ENCODE data around the gene BORCS5.

The BORCS5 gene

DNA sequence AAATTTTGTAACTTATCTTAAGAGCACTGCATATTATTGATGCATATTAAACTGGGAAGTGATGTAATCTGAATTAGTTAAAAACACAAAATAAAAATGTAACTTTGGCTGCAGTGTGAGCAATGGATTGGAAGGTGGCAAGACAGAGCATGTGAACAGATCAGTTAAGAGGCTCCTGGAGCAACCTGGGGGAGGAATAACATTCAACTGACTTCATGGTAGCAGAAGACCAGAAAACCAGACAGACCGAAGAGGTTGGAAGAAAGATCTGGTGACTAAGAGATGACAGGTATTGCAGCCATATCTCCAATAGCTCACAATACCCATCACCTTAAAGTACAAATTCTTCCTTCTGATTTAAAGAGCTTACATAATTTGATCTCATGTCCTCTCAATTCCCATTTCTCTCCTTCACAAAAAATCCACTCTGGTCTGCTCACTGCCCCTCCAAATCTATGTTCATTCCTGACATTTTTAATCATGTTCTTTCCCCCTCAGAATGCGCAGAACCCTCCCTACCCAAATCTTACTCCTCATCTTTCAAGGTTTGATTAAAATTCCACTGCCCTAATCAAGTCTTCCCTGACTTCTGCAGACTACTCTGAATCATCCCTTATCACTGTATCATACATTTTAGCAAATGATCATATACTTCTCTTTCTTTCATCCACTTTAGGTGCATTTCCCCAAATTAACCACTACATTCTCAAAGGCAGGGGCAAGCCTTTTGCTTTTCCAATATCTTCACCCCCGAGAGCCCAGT, 154.3 kb downstream of the BORCS5 start:
- TF ChIP-seq, protein P1, sequence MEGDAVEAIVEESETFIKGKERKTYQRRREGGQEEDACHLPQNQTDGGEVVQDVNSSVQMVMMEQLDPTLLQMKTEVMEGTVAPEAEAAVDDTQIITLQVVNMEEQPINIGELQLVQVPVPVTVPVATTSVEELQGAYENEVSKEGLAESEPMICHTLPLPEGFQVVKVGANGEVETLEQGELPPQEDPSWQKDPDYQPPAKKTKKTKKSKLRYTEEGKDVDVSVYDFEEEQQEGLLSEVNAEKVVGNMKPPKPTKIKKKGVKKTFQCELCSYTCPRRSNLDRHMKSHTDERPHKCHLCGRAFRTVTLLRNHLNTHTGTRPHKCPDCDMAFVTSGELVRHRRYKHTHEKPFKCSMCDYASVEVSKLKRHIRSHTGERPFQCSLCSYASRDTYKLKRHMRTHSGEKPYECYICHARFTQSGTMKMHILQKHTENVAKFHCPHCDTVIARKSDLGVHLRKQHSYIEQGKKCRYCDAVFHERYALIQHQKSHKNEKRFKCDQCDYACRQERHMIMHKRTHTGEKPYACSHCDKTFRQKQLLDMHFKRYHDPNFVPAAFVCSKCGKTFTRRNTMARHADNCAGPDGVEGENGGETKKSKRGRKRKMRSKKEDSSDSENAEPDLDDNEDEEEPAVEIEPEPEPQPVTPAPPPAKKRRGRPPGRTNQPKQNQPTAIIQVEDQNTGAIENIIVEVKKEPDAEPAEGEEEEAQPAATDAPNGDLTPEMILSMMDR (IDR thresholded peaks at IDR 0.05), result no peak
- H3K27me3 Mint-ChIP-seq (ENCODE audit: low read depth, poor library complexity), result no peaks in the 10 kb centered on the region
- DNase-seq, result no peak
- H3K27ac Mint-ChIP-seq, result no peak overlapping the region
- H3K4me1 Mint-ChIP-seq, result peaks cover 10% of the 10 kb centered on the region
- H3K4me3 Mint-ChIP-seq, result no peak overlapping the region
- H3K36me3 Mint-ChIP-seq (ENCODE audit: low read depth), result peaks cover 6% of the 10 kb centered on the region
- no peaks in the 10 kb centered on the region for H3K9me3 Mint-ChIP-seq

DNA sequence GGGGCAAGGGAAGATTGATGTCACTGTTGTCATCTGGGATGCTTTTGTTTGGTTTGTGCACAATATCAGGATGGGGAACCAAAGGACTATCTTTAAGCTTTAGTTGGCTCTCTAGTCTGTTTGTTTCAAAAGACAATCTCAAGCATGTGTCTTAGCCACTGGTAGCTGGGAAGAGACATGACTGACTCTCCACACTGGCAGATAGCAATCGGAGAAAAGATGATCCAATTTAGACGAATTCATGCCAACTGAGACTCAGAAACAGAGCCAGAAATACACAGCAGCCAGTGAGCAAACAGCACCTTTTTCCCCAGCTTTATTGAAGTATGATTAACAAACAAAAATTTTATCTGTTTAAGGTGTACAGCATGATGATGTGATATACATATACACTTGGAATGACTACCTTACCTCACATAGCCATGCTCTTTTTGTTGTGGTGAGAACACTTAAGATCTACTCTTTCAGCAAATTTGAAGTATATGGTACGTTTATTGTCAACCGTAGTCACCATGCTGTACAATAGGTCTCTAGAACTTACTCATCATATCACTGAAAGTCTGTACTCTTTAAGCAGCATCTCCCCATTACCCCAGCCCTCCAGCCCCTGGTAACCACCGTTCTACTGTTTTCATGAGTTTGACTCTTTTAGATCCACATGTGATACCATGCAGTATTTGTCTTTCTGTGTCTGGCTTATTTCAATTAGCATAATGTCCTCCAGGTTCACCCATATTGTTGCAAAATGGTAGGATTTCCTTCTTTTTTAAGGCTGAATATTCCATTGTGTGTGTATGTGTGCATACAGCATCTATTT, 155.2 kb downstream of the BORCS5 start:
- H3K4me1 Mint-ChIP-seq, result peaks cover 1% of the 10 kb centered on the region
- no peaks in the 10 kb centered on the region for H3K9me3 Mint-ChIP-seq
- H3K4me3 Mint-ChIP-seq, result no peak overlapping the region
- H3K27ac Mint-ChIP-seq, result no peak overlapping the region
- no peak for DNase-seq
- peaks cover 15% of the 10 kb centered on the region for H3K36me3 Mint-ChIP-seq (ENCODE audit: low read depth)
- TF ChIP-seq, protein P1 (IDR thresholded peaks at IDR 0.05), result no peak
- H3K27me3 Mint-ChIP-seq (ENCODE audit: low read depth, poor library complexity), result no peaks in the 10 kb centered on the region

DNA sequence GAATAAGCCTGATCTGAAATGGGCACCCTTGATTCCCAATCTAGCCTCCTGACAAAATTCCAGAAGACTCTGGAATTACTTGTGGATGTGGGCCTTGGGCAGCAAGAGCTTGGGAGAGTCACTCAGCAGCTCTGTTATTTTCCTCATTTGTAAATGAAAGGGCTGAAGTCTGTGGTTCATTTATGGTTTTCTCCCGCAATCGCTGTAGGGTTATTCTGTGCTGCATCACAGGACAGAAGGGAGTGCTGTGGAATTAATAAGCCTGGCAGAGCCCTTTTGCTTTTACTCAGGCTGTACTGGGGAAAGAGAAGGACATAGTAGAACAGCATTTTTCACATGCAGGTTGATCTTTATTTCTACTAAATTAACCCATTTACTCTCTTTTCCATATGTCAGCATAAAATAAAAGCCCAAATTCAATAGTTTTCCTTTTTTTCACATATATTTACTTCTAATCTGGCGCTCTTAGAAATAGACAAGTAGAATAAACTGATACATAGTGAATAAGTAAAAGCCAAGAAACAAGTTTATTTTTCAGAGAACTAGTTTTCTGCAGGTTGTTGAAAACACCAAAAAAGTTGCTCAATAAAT, 156.6 kb downstream of the BORCS5 start:
- TF ChIP-seq, protein P1 (IDR thresholded peaks at IDR 0.05), result no peak
- H3K36me3 Mint-ChIP-seq (ENCODE audit: low read depth), result peaks cover 18% of the 10 kb centered on the region
- no peak for DNase-seq
- H3K4me3 Mint-ChIP-seq, result no peak overlapping the region
- no peaks in the 10 kb centered on the region for H3K4me1 Mint-ChIP-seq
- no peaks in the 10 kb centered on the region for H3K9me3 Mint-ChIP-seq
- no peaks in the 10 kb centered on the region for H3K27me3 Mint-ChIP-seq (ENCODE audit: low read depth, poor library complexity)
- no peak overlapping the region for H3K27ac Mint-ChIP-seq

DNA sequence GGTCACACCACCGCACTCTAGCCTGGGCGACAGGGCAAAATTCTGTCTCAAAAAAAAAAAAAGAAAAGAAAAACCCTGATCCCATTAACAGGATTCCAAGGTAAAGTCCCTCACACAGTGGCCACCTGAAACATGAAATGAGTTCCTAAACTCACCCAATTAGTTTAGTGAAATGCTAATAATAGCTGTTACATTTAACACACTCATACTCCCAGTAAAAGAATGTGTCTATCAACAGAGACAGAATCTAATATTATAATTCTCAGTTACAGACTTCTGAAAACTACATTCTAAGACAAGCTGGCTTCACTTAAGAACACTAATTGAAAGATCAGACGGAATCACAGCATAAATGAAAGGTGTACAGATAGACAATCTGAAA, 161.6 kb downstream of the BORCS5 start:
- Mint-ChIP-seq H3K27me3 (ENCODE audit: low read depth, poor library complexity) (no peaks in the 10 kb centered on the region), H3K9me3 (no peaks in the 10 kb centered on the region), H3K4me1 (peaks cover 18% of the 10 kb centered on the region)

DNA sequence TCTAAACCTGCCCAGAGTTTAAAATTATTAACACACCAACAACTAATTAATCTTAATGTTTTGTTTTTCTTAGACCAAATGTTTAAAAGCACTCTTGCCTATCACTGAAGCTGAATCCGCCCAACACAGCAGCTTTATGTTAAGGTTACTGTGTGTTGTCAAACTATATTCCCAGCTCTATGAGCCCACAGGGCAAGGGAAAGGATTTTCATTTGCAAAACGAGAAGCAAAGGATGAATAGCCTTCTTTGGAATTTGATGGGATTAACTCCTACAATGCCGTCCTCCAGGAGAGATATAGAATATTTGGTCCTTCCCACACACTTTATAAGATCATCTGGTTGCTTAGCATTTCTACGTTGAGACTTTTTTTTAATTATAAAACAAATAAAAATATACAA, 162.0 kb downstream of the BORCS5 start:
- TF ChIP-seq, protein P1 (IDR thresholded peaks at IDR 0.05), result no peak
- Mint-ChIP-seq H3K27me3 (ENCODE audit: low read depth, poor library complexity) (no peaks in the 10 kb centered on the region), H3K36me3 (ENCODE audit: low read depth) (peaks cover 38% of the 10 kb centered on the region), H3K4me3 (no peak overlapping the region), H3K4me1 (peaks cover 18% of the 10 kb centered on the region), H3K27ac (peak overlapping the region; percentile 26), H3K9me3 (no peaks in the 10 kb centered on the region)
- DNase-seq, result no peak

More for the DNA sequence above, 161.6 kb downstream of the BORCS5 start:
- Mint-ChIP-seq H3K36me3 (ENCODE audit: low read depth) (peaks cover 38% of the 10 kb centered on the region), H3K4me3 (no peak overlapping the region), H3K27ac (peak overlapping the region; percentile 26)
- DNase-seq, result no peak
- TF ChIP-seq, protein P1 (IDR thresholded peaks at IDR 0.05), result no peak

Data from nephron progenitor cell (in vitro differentiated cells).